Kidney (tissue), 14 donors: Measurements from ENCODE around the gene LHFPL3. TPM values are rescaled to one million over a fixed set of nuclear protein-coding genes. Genes with fewer than 3 reads are reported as not detected.
A peak's percentile ranks its signal among the peaks of the same experiment; 100 is the strongest.

Experiments
- DNase-seq, 5 donors: peaks; one replicate each; pipeline ENCODE4 v3.0.0-alpha.2; 2013 to 2020
- FAIRE-seq: peaks from 2 replicates; lab custom pipeline; 2012; peaks lifted over from hg19 to GRCh38; lab: Jason Lieb, UNC
- H3K27ac ChIP-seq, 2 donors: one replicate each; pipeline ENCODE4 v1.7.0; 2013; ENCODE audit warnings: low read depth in 2 of 2, low read length in 2 of 2, inconsistent platforms in 1 of 2
- H3K27me3 ChIP-seq: one replicate; pipeline ENCODE4 v1.7.1; 2013; ENCODE audit warnings: low read length, inconsistent platforms; ENCODE audit not compliant: control insufficient read depth, insufficient read depth
- H3K36me3 ChIP-seq, 3 donors: one replicate each; pipeline versions ENCODE4 v1.7.0 to v1.7.1; 2013; ENCODE audit warnings: low read length in 3 of 3, control low read depth in 1 of 3, inconsistent platforms in 1 of 3; ENCODE audit not compliant: insufficient read depth in 3 of 3, control insufficient read depth in 2 of 3
- H3K4me1 ChIP-seq, 3 donors: one replicate each; pipeline versions ENCODE4 v1.7.0 to v1.7.1; 2013; ENCODE audit warnings: low read length in 3 of 3, inconsistent platforms in 1 of 3, low read depth in 1 of 3; ENCODE audit not compliant: control insufficient read depth in 2 of 3, insufficient read depth in 2 of 3
- H3K4me3 ChIP-seq, 3 donors: one replicate each; pipeline versions ENCODE4 v1.7.0 to v1.8.1; 2013; ENCODE audit warnings: low read length in 3 of 3, control low read depth in 1 of 3, inconsistent platforms in 1 of 3
- H3K9ac ChIP-seq, 3 donors: one replicate each; pipeline versions ENCODE4 v1.7.0 to v1.7.1; 2013; ENCODE audit warnings: low read length in 3 of 3, control low read depth in 1 of 3, inconsistent platforms in 1 of 3
- H3K9me3 ChIP-seq, 3 donors: one replicate each; pipeline versions ENCODE4 v1.7.0 to v1.7.1; 2013; ENCODE audit warnings: low read length in 3 of 3, control low read depth in 1 of 3, inconsistent platforms in 1 of 3; ENCODE audit not compliant: control insufficient read depth in 2 of 3, insufficient read depth in 1 of 3
- intact Hi-C: fragments of 100-400 bp; cut with DNase I; formaldehyde crosslinking; loops from one replicate; pipeline ENCODE4 v1.11.1; 2022
- polyA plus RNA-seq: library from polyadenylated mRNA; stranded (reverse); fragments of 350-450 nt; fragmentation: Illumina TruSeq; extraction: RNeasy Lipid Tissue Mini Kit (QIAGEN cat#74804); gene quantifications from one replicate; pipeline ENCODE4 v1.2.3, GENCODE V29; 2014; ENCODE audit warnings: low read depth, low replicate concordance; ENCODE audit not compliant: insufficient read depth
- total RNA-seq: library from RNA; stranded (reverse); fragmentation: NEBNext Ultra II Directional; extraction: Animal tissue kit (Norgen Biotek cat#: 25700); gene quantifications from one replicate; pipeline ENCODE4 v1.2.1, GENCODE V29; 2021
- TF ChIP-seq, protein P1 (sequence below): IDR thresholded peaks from 3 replicates; pipeline ENCODE4 v1.5.1; 2012; ENCODE audit warnings: mild to moderate bottlenecking, moderate library complexity, borderline replicate concordance; ENCODE audit not compliant: insufficient read depth; ENCODE audit errors: extremely low read depth
- donor health status: control.
- donor health status: control.
- donor health status: control.
- donor health status: control.
- donor health status: control.
- donor health status: DM: yes; HTN: yes; CAD: no.
- donor health status: Normal renal cell carcinoma (clear cell type).

Gene LHFPL3
- total and polyA plus RNA-seq, 2 donors from 2014 or later, result not detected

DNA sequence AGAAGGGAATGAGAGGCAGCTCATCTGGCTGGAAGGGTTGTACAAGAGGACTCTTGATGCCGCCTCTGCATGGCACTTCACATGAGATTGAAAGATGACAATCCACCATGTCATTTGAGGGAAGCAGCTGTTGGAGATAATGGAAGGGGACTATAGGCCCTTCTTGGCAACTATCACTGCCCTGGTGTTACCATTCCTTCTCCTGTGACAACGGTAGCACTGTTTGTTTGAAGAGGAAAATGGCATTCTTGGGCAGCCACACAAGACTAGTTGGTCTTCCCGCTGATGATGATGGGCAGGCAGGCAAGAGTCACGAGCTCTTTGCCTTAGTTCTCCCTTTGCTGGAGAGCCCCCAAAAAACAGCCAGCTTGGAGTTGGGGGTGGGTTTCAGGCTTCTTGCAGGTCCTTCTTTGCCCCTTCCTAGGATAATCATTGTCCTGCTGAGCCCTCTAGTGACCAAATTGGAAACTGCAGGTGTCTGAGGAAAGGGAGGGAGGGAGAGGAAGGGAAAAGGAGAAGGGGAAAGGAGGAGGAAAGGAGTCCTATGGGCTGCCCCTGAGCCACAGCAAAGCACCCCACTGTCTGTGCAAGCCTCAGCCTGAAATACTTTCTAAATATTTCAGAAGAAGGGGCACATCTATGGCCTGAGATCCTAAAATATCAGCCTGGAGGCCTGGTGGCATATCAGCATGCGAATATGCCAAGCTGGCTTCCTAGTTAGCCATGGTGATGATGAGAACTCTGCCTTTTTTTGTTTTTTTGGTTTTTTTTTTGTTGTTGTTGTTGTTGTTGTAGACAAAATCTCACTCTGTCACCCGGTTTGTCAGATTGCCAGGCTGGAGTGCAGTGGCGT lies 520.0 kb downstream of the LHFPL3 start:
- Histone ChIP-seq H3K27ac (no peak overlapping the region), H3K4me1 (peaks cover 0 to 11% (median 4%) of the 10 kb centered on the region in 3 donors), H3K9me3 (no peaks in the 10 kb centered on the region), H3K36me3 (no peaks in the 10 kb centered on the region), H3K9ac (no peak overlapping the region), H3K27me3 (no peaks in the 10 kb centered on the region), H3K4me3 (no peak overlapping the region)
- peak in 4 of 5 donors; percentile 75 to 87 (median 76) for DNase-seq
- FAIRE-seq, result no peak
- TF ChIP-seq, protein P1, sequence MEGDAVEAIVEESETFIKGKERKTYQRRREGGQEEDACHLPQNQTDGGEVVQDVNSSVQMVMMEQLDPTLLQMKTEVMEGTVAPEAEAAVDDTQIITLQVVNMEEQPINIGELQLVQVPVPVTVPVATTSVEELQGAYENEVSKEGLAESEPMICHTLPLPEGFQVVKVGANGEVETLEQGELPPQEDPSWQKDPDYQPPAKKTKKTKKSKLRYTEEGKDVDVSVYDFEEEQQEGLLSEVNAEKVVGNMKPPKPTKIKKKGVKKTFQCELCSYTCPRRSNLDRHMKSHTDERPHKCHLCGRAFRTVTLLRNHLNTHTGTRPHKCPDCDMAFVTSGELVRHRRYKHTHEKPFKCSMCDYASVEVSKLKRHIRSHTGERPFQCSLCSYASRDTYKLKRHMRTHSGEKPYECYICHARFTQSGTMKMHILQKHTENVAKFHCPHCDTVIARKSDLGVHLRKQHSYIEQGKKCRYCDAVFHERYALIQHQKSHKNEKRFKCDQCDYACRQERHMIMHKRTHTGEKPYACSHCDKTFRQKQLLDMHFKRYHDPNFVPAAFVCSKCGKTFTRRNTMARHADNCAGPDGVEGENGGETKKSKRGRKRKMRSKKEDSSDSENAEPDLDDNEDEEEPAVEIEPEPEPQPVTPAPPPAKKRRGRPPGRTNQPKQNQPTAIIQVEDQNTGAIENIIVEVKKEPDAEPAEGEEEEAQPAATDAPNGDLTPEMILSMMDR, result peak; percentile 84
- intact Hi-C loops, result no loop called here

DNA sequence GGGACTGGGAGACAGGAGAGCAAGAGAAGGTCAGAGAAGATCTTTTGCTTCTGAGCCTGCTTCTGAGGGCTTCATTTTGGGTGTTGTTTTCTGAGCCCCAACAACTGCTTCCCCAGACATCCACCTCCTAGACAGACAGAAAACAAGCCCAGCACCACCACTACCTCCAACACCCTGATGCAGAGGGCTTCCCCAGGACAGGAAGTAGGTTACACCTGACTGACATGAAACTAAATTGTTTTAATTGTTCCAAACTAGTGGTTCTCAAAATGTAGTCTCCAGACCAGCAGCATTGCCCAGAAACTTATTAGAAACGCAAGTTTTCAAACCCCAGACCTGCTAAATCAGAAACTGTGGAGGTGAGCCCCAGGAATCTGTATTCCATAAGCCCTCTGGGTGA lies 522.0 kb downstream of the LHFPL3 start:
- no peak overlapping the region for H3K4me3 ChIP-seq
- H3K9me3 ChIP-seq, result no peaks in the 10 kb centered on the region
- intact Hi-C loops, result no loop called here
- no peaks in the 10 kb centered on the region for H3K36me3 ChIP-seq
- H3K9ac ChIP-seq, result no peak overlapping the region
- no peak overlapping the region for H3K27ac ChIP-seq
- no peak for DNase-seq
- peaks cover 0 to 11% (median 4%) of the 10 kb centered on the region in 3 donors for H3K4me1 ChIP-seq
- no peaks in the 10 kb centered on the region for H3K27me3 ChIP-seq
- TF ChIP-seq, protein P1, result no peak
- no peak for FAIRE-seq

DNA sequence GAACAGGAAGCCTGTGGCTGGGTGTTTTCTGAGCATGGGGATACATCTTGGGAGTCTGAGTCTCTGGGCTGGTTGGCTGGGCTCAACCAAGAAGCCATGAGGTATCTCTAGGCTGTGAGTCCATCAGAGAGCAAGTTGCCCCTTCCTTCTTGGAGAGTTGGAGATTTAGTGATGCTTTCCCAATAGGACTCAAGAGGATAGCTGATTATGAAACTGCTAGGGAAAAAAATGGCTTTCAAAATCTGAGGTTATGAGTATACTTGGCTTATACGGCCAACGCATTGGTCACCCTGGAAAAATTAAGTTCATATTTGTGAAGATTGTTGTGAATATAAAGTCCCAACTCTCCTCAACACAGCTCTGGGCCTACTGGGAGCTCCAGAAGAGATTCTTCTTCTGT lies 522.9 kb downstream of the LHFPL3 start:
- no peak overlapping the region for H3K9ac ChIP-seq
- TF ChIP-seq, protein P1, result no peak
- H3K9me3 ChIP-seq, result no peaks in the 10 kb centered on the region
- H3K27ac ChIP-seq, result no peak overlapping the region
- peaks cover 0 to 11% (median 4%) of the 10 kb centered on the region in 3 donors for H3K4me1 ChIP-seq
- FAIRE-seq (no peak), DNase-seq (no peak)
- H3K36me3 ChIP-seq, result no peaks in the 10 kb centered on the region
- H3K4me3 ChIP-seq, result no peak overlapping the region
- intact Hi-C loops, result no loop called here
- H3K27me3 ChIP-seq, result no peaks in the 10 kb centered on the region
